ENCODE data around the gene PPP1CA. TPM values are rescaled to one million over a fixed set of nuclear protein-coding genes. Genes with fewer than 3 reads are reported as not detected.
A peak's percentile ranks its signal among the peaks of the same experiment; 100 is the strongest.

PPP1CA gene
- total RNA-seq, 1 donor, result 169 TPM

GRCh38 chr11:67371911-67372320 lies 29.7 kb downstream of the PPP1CA start:
- DNase-seq (ENCODE audit: insufficient read length, low spot score, missing footprints), result no peak
- TF ChIP-seq CTCF (IDR thresholded peaks at IDR 0.05; ENCODE audit: extremely low read depth, low read depth, low read length), result no peak
- Histone ChIP-seq H3K27me3 (ENCODE audit: insufficient read depth, low read length) (no peaks in the 10 kb centered on the region), H4K20me1 (ENCODE audit: insufficient read depth, low read length) (peaks cover 45% of the 10 kb centered on the region), H3K4me2 (ENCODE audit: insufficient read depth, low read length) (peak overlapping the region; percentile 88), H3K79me2 (ENCODE audit: insufficient read depth, low read length) (peaks cover 60% of the 10 kb centered on the region), H3K4me1 (ENCODE audit: insufficient read depth, low read length) (peaks cover 69% of the 10 kb centered on the region), H3K36me3 (ENCODE audit: insufficient read depth, low read length) (no peaks in the 10 kb centered on the region), H3K9me3 (ENCODE audit: low read depth, low read length) (no peaks in the 10 kb centered on the region), H3K27ac (ENCODE audit: low read depth, low read length) (peak overlapping the region; percentile 76), H2AFZ (ENCODE audit: low read length) (no peak overlapping the region), H3K4me3 (ENCODE audit: insufficient read depth, low read length) (peak overlapping the region; percentile 85)

GRCh38 chr11:67371189-67371910 lies 30.3 kb downstream of the PPP1CA start:
- H3K79me2 ChIP-seq (ENCODE audit: insufficient read depth, low read length), result peaks cover 65% of the 10 kb centered on the region
- peak overlapping the region; percentile 88 for H3K4me2 ChIP-seq (ENCODE audit: insufficient read depth, low read length)
- H4K20me1 ChIP-seq (ENCODE audit: insufficient read depth, low read length), result peaks cover 50% of the 10 kb centered on the region

GRCh38 chr11:67370351-67371076 lies 31.1 kb downstream of the PPP1CA start:
- Histone ChIP-seq H2AFZ (ENCODE audit: low read length) (no peak overlapping the region), H3K27ac (ENCODE audit: low read depth, low read length) (peak overlapping the region; percentile 76), H3K4me3 (ENCODE audit: insufficient read depth, low read length) (peak overlapping the region; percentile 85), H3K27me3 (ENCODE audit: insufficient read depth, low read length) (no peaks in the 10 kb centered on the region), H4K20me1 (ENCODE audit: insufficient read depth, low read length) (peaks cover 59% of the 10 kb centered on the region), H3K4me2 (ENCODE audit: insufficient read depth, low read length) (peak overlapping the region; percentile 88), H3K4me1 (ENCODE audit: insufficient read depth, low read length) (peaks cover 68% of the 10 kb centered on the region), H3K36me3 (ENCODE audit: insufficient read depth, low read length) (peaks cover 5% of the 10 kb centered on the region), H3K79me2 (ENCODE audit: insufficient read depth, low read length) (peaks cover 74% of the 10 kb centered on the region), H3K9me3 (ENCODE audit: low read depth, low read length) (no peaks in the 10 kb centered on the region)
- peak; percentile 94 for DNase-seq (ENCODE audit: insufficient read length, low spot score, missing footprints)
- TF ChIP-seq CTCF (IDR thresholded peaks at IDR 0.05; ENCODE audit: extremely low read depth, low read depth, low read length), result no peak

More at GRCh38 chr11:67371189-67371910, 30.3 kb downstream of the PPP1CA start:
- no peaks in the 10 kb centered on the region for H3K36me3 ChIP-seq (ENCODE audit: insufficient read depth, low read length)
- no peak overlapping the region for H2AFZ ChIP-seq (ENCODE audit: low read length)
- peaks cover 74% of the 10 kb centered on the region for H3K4me1 ChIP-seq (ENCODE audit: insufficient read depth, low read length)
- no peaks in the 10 kb centered on the region for H3K27me3 ChIP-seq (ENCODE audit: insufficient read depth, low read length)
- H3K4me3 ChIP-seq (ENCODE audit: insufficient read depth, low read length), result peak overlapping the region; percentile 85
- H3K27ac ChIP-seq (ENCODE audit: low read depth, low read length), result peak overlapping the region; percentile 76
- peak; percentile 61 for TF ChIP-seq CTCF (IDR thresholded peaks at IDR 0.05; ENCODE audit: extremely low read depth, low read depth, low read length)
- DNase-seq (ENCODE audit: insufficient read length, low spot score, missing footprints), result peak; percentile 95
- H3K9me3 ChIP-seq (ENCODE audit: low read depth, low read length), result no peaks in the 10 kb centered on the region

GRCh38 chr11:67369801-67370284 lies 31.8 kb downstream of the PPP1CA start:
- H2AFZ ChIP-seq (ENCODE audit: low read length), result no peak overlapping the region
- H3K79me2 ChIP-seq (ENCODE audit: insufficient read depth, low read length), result peaks cover 80% of the 10 kb centered on the region
- H3K4me2 ChIP-seq (ENCODE audit: insufficient read depth, low read length), result peak overlapping the region; percentile 48
- peaks cover 65% of the 10 kb centered on the region for H3K4me1 ChIP-seq (ENCODE audit: insufficient read depth, low read length)
- peak overlapping the region; percentile 66 for H3K27ac ChIP-seq (ENCODE audit: low read depth, low read length)
- no peak for TF ChIP-seq CTCF (IDR thresholded peaks at IDR 0.05; ENCODE audit: extremely low read depth, low read depth, low read length)
- no peaks in the 10 kb centered on the region for H3K27me3 ChIP-seq (ENCODE audit: insufficient read depth, low read length)
- DNase-seq (ENCODE audit: insufficient read length, low spot score, missing footprints), result peak; percentile 95
- H3K9me3 ChIP-seq (ENCODE audit: low read depth, low read length), result no peaks in the 10 kb centered on the region
- H3K36me3 ChIP-seq (ENCODE audit: insufficient read depth, low read length), result peaks cover 12% of the 10 kb centered on the region
- peaks cover 65% of the 10 kb centered on the region for H4K20me1 ChIP-seq (ENCODE audit: insufficient read depth, low read length)
- H3K4me3 ChIP-seq (ENCODE audit: insufficient read depth, low read length), result peak overlapping the region; percentile 10
